IMR-90 (cell line): ENCODE data around the gene AOX1. TPM values are rescaled to one million over a fixed set of nuclear protein-coding genes. Genes with fewer than 3 reads are reported as not detected.

Source experiments
- ATAC-seq: fragments of 200-7000 bp; cut with Tn5 transposase; 2 replicates; pipeline ENCODE4 v1.9.1; 2020; ENCODE audit warnings: low read depth, mild to moderate bottlenecking, moderate library complexity
- BruUV-seq: library from RNA; stranded (reverse); fragments of 400-500 nt; replicated peaks from 2 replicates; lab custom pipeline; 2021; lab: Mats Ljungman, UMichigan
- CTCF ChIA-PET: fragments of 300-600 bp; formaldehyde crosslinking; extraction: SDS; loops from one replicate; lab custom pipeline; 2021; ENCODE audit warnings: antibody characterized with exemption; lab: Yijun Ruan, JAX
- POLR2A ChIA-PET: fragments of 300-600 bp; sonication (Branson Sonifier 250); formaldehyde crosslinking; loops from one replicate; lab custom pipeline; 2022; ENCODE audit warnings: antibody characterized with exemption; ENCODE audit not compliant: unreplicated experiment; lab: Charles Lee
- DNase-seq: peaks from one replicate; pipeline ENCODE4 v3.0.0; 2013
- H2AFZ ChIP-seq: replicated peaks from 2 replicates; pipeline ENCODE3; 2013; ENCODE audit warnings: low read length, mild to moderate bottlenecking; ENCODE audit not compliant: poor library complexity
- H2AK5ac ChIP-seq: 2 replicates; pipeline ENCODE4 v1.6.1; 2013; ENCODE audit warnings: low read depth, low read length, inconsistent platforms
- H2AK9ac ChIP-seq: replicated peaks from 2 replicates; pipeline ENCODE3; 2013; ENCODE audit warnings: mild to moderate bottlenecking, low read depth, low read length, moderate library complexity; ENCODE audit not compliant: poor library complexity
- H2BK120ac ChIP-seq: 2 replicates; pipeline ENCODE4 v1.6.1; 2013; ENCODE audit warnings: low read depth, low read length, inconsistent platforms
- H2BK15ac ChIP-seq: 3 replicates; pipeline ENCODE4 v1.6.1; 2013; ENCODE audit warnings: low read depth, low read length, inconsistent platforms
- H2BK20ac ChIP-seq: 2 replicates; pipeline ENCODE4 v1.6.1; 2013; ENCODE audit warnings: low read depth, mild to moderate bottlenecking, inconsistent platforms, low read length, moderate library complexity
- H2BK5ac ChIP-seq: 2 replicates; pipeline ENCODE4 v1.6.1; 2013; ENCODE audit warnings: mild to moderate bottlenecking, low read depth, low read length, inconsistent platforms; ENCODE audit not compliant: poor library complexity, severe bottlenecking
- H3K14ac ChIP-seq: replicated peaks from 2 replicates; pipeline ENCODE4 v1.6.1; 2013; ENCODE audit warnings: low read depth, low read length, inconsistent platforms
- H3K18ac ChIP-seq: 2 replicates; pipeline ENCODE4 v1.6.1; 2013; ENCODE audit warnings: low read depth, low read length, control low read depth
- H3K23ac ChIP-seq: 2 replicates; pipeline ENCODE4 v1.6.1; 2013; ENCODE audit warnings: low read depth, low read length, inconsistent platforms
- H3K27ac ChIP-seq: 2 replicates; pipeline ENCODE4 v1.5.1; 2013; ENCODE audit warnings: mild to moderate bottlenecking, control low read depth, low read length; ENCODE audit not compliant: insufficient read depth
- H3K27me3 ChIP-seq: 2 replicates; pipeline ENCODE4 v1.6.1; 2013; ENCODE audit warnings: low read length; ENCODE audit not compliant: control insufficient read depth, insufficient read depth
- H3K36me3 ChIP-seq: 2 replicates; pipeline ENCODE4 v1.6.1; 2013; ENCODE audit warnings: low read length, mixed read lengths; ENCODE audit not compliant: control insufficient read depth, insufficient read depth
- H3K4ac ChIP-seq: 2 replicates; pipeline ENCODE4 v1.6.1; 2013; ENCODE audit warnings: low read depth, low read length, inconsistent platforms
- H3K4me1 ChIP-seq: 2 replicates; pipeline ENCODE4 v1.6.1; 2013; ENCODE audit warnings: low read length, mixed read lengths; ENCODE audit not compliant: control insufficient read depth, insufficient read depth
- H3K4me2 ChIP-seq: 2 replicates; pipeline ENCODE4 v1.6.1; 2013; ENCODE audit warnings: low read depth, mild to moderate bottlenecking, control low read depth, low read length, moderate library complexity
- H3K4me3 ChIP-seq: 2 replicates; pipeline ENCODE4 v1.5.1; 2013; ENCODE audit warnings: low read depth, mild to moderate bottlenecking, control low read depth, low read length, moderate library complexity; ENCODE audit not compliant: insufficient read depth
- H3K56ac ChIP-seq: 2 replicates; pipeline ENCODE4 v1.6.1; 2013; ENCODE audit warnings: low read length, inconsistent platforms; ENCODE audit not compliant: insufficient read depth; ENCODE audit errors: extremely low read depth
- H3K79me1 ChIP-seq, 2 experiments: 2 replicates each; pipeline ENCODE4 v1.6.1; 2013; ENCODE audit warnings: low read length in 2 of 2, inconsistent platforms in 1 of 2, low read depth in 1 of 2
- H3K9ac ChIP-seq: 2 replicates; pipeline ENCODE4 v1.6.1; 2013; ENCODE audit warnings: low read depth, low read length, control low read depth
- H3K9me1 ChIP-seq: 2 replicates; pipeline ENCODE4 v1.6.1; 2013; ENCODE audit warnings: low read length, inconsistent platforms; ENCODE audit not compliant: insufficient read depth
- H3K9me3 ChIP-seq: 2 replicates; pipeline ENCODE4 v1.6.1; 2013; ENCODE audit warnings: low read length; ENCODE audit not compliant: control insufficient read depth, insufficient read depth
- H4K20me1 ChIP-seq: 2 replicates; pipeline ENCODE4 v1.6.1; 2013; ENCODE audit warnings: low read length, inconsistent platforms; ENCODE audit not compliant: insufficient read depth
- H4K5ac ChIP-seq: 2 replicates; pipeline ENCODE4 v1.6.1; 2013; ENCODE audit warnings: mild to moderate bottlenecking, low read depth, low read length, control low read depth
- H4K8ac ChIP-seq, 2 experiments: 2 replicates each; pipeline ENCODE4 v1.6.1; 2013; ENCODE audit warnings: low read depth in 2 of 2, low read length in 2 of 2, control low read depth in 1 of 2, inconsistent platforms in 1 of 2
- H4K91ac ChIP-seq: 2 replicates; pipeline ENCODE4 v1.6.1; 2013; ENCODE audit warnings: low read depth, low read length, inconsistent platforms; ENCODE audit not compliant: insufficient read depth
- CEBPB ChIP-seq: IDR thresholded peaks from 2 replicates; pipeline ENCODE4 v1.6.1; 2012; ENCODE audit warnings: low read depth, low read length, improper control_type of control experiment
- ELK1 ChIP-seq: fragments of 150-350 bp; IDR thresholded peaks from 2 replicates; pipeline ENCODE4 v1.6.1; 2016; ENCODE audit warnings: low read depth, mild to moderate bottlenecking, low read length, moderate library complexity, borderline replicate concordance
- MAFK ChIP-seq: IDR thresholded peaks from 2 replicates; pipeline ENCODE4 v1.6.1; 2012; ENCODE audit warnings: low read depth, low read length, improper control_type of control experiment
- RCOR1 ChIP-seq: IDR thresholded peaks from 2 replicates; pipeline ENCODE4 v1.6.1; 2012; ENCODE audit warnings: mild to moderate bottlenecking, low read length, improper control_type of control experiment; ENCODE audit not compliant: insufficient replicate concordance
- RFX5 ChIP-seq: IDR thresholded peaks from 2 replicates; pipeline ENCODE4 v1.8.0; 2012; ENCODE audit warnings: low read depth, mild to moderate bottlenecking, low read length, moderate library complexity
- SMC3 ChIP-seq: fragments of 150-350 bp; IDR thresholded peaks from 2 replicates; pipeline ENCODE4 v1.6.1; 2016; ENCODE audit warnings: low read depth, mild to moderate bottlenecking, antibody characterized with exemption, low read length, moderate library complexity
- WGBS, 2 experiments: methylation state at CpG; one replicate each; pipeline versions ENCODE4 v1.1.5 to v1.1.7; 2013; ENCODE audit warnings: missing lambda C conversion rate in 2 of 2; ENCODE audit not compliant: insufficient read length in 1 of 2; ENCODE audit errors: extremely low coverage in 2 of 2; 5-methylcytosine and 5-hydroxymethylcytosine counted together
- dilution Hi-C: fragments of 300-500 bp; cut with HindIII; formaldehyde crosslinking; loops from one replicate; pipeline ENCODE4 v1.14.3; 2018; ENCODE audit warnings: low sequenced_read_pairs; ENCODE audit not compliant: unreplicated experiment
- in situ Hi-C: fragments of 300-500 bp; cut with MboI; formaldehyde crosslinking; loops from 3 replicates; pipeline ENCODE4 v1.14.3; 2019; ENCODE audit warnings: low sequenced_read_pairs, inconsistent platforms, mixed read lengths
- intact Hi-C: fragments of 100-400 bp; cut with micrococcal nuclease; formaldehyde crosslinking; loops from 2 replicates; pipeline ENCODE4 v1.10.0; 2022
- polyA plus RNA-seq, 3 experiments: library from polyadenylated mRNA; depleted of rRNA; stranded (reverse); fragments of >200 nt; gene quantifications; 2 replicates each; pipeline ENCODE4 v1.2.3, GENCODE V29; 2012; ENCODE audit warnings: low replicate concordance in 1 of 3
- total RNA-seq: library from RNA; depleted of rRNA; stranded (reverse); fragments of >200 nt; gene quantifications from 2 replicates; pipeline ENCODE4 v1.2.3, GENCODE V29; 2012

Gene AOX1
- total and polyA plus RNA-seq, 2 of the 4 experiments (the other 2 are of a cell fraction) = 21.7 to 59.9 TPM

- Histone ChIP-seq H3K27me3 (peaks cover 2% of the 10 kb centered on the region; the same call in 1 of the 2 replicates), H2BK15ac (no peak overlapping the region), H2BK5ac (no peak overlapping the region), H3K4ac (no peak overlapping the region), H3K4me2 (no peak overlapping the region), H3K9ac (no peak overlapping the region), H4K5ac (no peak overlapping the region), H2BK20ac (no peak overlapping the region), H3K18ac (no peak overlapping the region), H3K27ac (no peak overlapping the region), H2AK9ac (no peak overlapping the region), H3K23ac (no peak overlapping the region), H3K4me3 (no peak overlapping the region), H2BK120ac (no peak overlapping the region), H3K14ac (no peak overlapping the region), H3K56ac (no peak overlapping the region), H3K9me1 (0 out of 2 replicates have a peak, but pooled peaks cover 3% of the 10 kb centered on the region), H2AK5ac (no peak overlapping the region), H4K20me1 (no peaks in the 10 kb centered on the region), H3K36me3 (no peaks in the 10 kb centered on the region), H3K4me1 (peaks cover 6% of the 10 kb centered on the region), H2AFZ (no peak overlapping the region), H4K8ac (no peak overlapping the region), H3K79me1 (no peaks in the 10 kb centered on the region), H4K91ac (no peak overlapping the region), H3K9me3 (peaks cover 3% of the 10 kb centered on the region; the same call in 1 of the 2 replicates)
- ChIA-PET POLR2A (no interaction called here), CTCF (no interaction called here)
- intact Hi-C loops (no loop called here), in situ Hi-C loops (no loop called here), dilution Hi-C loops (no loop called here)
- no TSS peak for BruUV-seq
- ATAC-seq (no peak), DNase-seq (no peak)
- no CpG with 5 or more reads among the region's 5 CpGs for WGBS, 2 experiments
- TF ChIP-seq CEBPB (no peak), RFX5 (no peak), ELK1 (no peak), RCOR1 (no peak), MAFK (no peak), SMC3 (no peak)
These were observed 11.2 kb downstream of the AOX1 start for GRCh38 chr2:200596774-200597570.
